Endothelial cell of umbilical vein (primary cell): ENCODE measurements around the gene SLC22A23. TPM values are rescaled to one million over a fixed set of nuclear protein-coding genes. Genes with fewer than 3 reads are reported as not detected.

Source experiments
- BruUV-seq: library from RNA; stranded (reverse); fragments of 400-500 nt; replicated peaks from 2 replicates; lab custom pipeline; 2021; lab: Mats Ljungman, UMichigan
- CTCF ChIA-PET: fragments of 300-600, 350-600 bp; sonication (Branson Sonifier 250); formaldehyde crosslinking; loops from one replicate; lab custom pipeline; 2021; ENCODE audit warnings: antibody characterized with exemption, inconsistent platforms; lab: Charles Lee
- POLR2A ChIA-PET: fragments of 300-600, 350-600 bp; sonication (Branson Sonifier 250); formaldehyde crosslinking; loops from one replicate; lab custom pipeline; 2021; ENCODE audit warnings: antibody characterized with exemption, inconsistent platforms; lab: Charles Lee
- DNase-seq: peaks from one replicate; pipeline ENCODE4 v3.0.0-alpha.2; 2011; ENCODE audit warnings: low read depth, low spot score
- FAIRE-seq: peaks from 2 replicates; lab custom pipeline; 2011; peaks lifted over from hg19 to GRCh38; lab: Jason Lieb, UNC
- H2AFZ ChIP-seq: 2 replicates; pipeline ENCODE4 v1.6.0; 2012; ENCODE audit warnings: low read depth, low read length, control low read depth, inconsistent platforms
- H3K27ac ChIP-seq: 2 replicates; pipeline ENCODE4 v1.5.1; 2011; ENCODE audit warnings: low read depth, mild to moderate bottlenecking, control low read depth, low read length, moderate library complexity; ENCODE audit not compliant: insufficient read depth
- H3K27me3 ChIP-seq, 2 experiments: 2 replicates each; pipeline versions ENCODE4 v1.6.0 to v1.6.1; 2011; ENCODE audit warnings: low read length in 2 of 2, mixed read lengths in 1 of 2; ENCODE audit not compliant: control insufficient read depth in 2 of 2, insufficient read depth in 2 of 2
- H3K36me3 ChIP-seq, 2 experiments: 2 replicates in 1 of 2; 3 replicates in 1 of 2; pipeline ENCODE4 v1.5.1; 2011; ENCODE audit warnings: low read length in 2 of 2, mild to moderate bottlenecking in 1 of 2, moderate library complexity in 1 of 2; ENCODE audit not compliant: control insufficient read depth in 2 of 2, insufficient read depth in 2 of 2; ENCODE audit errors: extremely low read depth in 1 of 2
- H3K4me1 ChIP-seq: 3 replicates; pipeline ENCODE4 v1.5.1; 2011; ENCODE audit warnings: mild to moderate bottlenecking, low read length; ENCODE audit not compliant: control insufficient read depth, insufficient read depth; ENCODE audit errors: extremely low read depth
- H3K4me2 ChIP-seq: 2 replicates; pipeline ENCODE4 v1.6.1; 2011; ENCODE audit warnings: low read length, control low read depth, mixed read lengths; ENCODE audit not compliant: insufficient read depth
- H3K4me3 ChIP-seq, 3 experiments: fragments of 200-600 bp in 1 of 3; sonication (generic), shearing (Covaris generic) in 1 of 3; replicated peaks in 1 of 3; 2 replicates each; pipeline ENCODE4 v1.5.1; 2011 to 2016; ENCODE audit warnings: control low read depth in 3 of 3, low read length in 3 of 3, mild to moderate bottlenecking in 2 of 3, inconsistent platforms in 1 of 3, low read depth in 1 of 3, moderate library complexity in 1 of 3; ENCODE audit not compliant: insufficient read depth in 1 of 3
- H3K79me2 ChIP-seq: 2 replicates; pipeline ENCODE4 v1.6.0; 2012; ENCODE audit warnings: low read length, inconsistent platforms; ENCODE audit not compliant: control insufficient read depth, insufficient read depth
- H3K9ac ChIP-seq: replicated peaks from 2 replicates; pipeline ENCODE3; 2011; ENCODE audit warnings: low read length, control low read depth; ENCODE audit not compliant: insufficient read depth; ENCODE audit errors: extremely low read depth
- H3K9me1 ChIP-seq: replicated peaks from 3 replicates; pipeline ENCODE4 v1.6.0; 2011; ENCODE audit warnings: mild to moderate bottlenecking, low read length; ENCODE audit not compliant: control insufficient read depth, insufficient read depth; ENCODE audit errors: extremely low read depth
- H3K9me3 ChIP-seq: replicated peaks from 2 replicates; pipeline ENCODE4 v1.5.1; 2012; ENCODE audit warnings: low read length, inconsistent platforms; ENCODE audit not compliant: control insufficient read depth, insufficient read depth
- H4K20me1 ChIP-seq: replicated peaks from 2 replicates; pipeline ENCODE3; 2011; ENCODE audit warnings: mild to moderate bottlenecking, low read length; ENCODE audit not compliant: control insufficient read depth, insufficient read depth; ENCODE audit errors: extremely low read depth
- CTCF ChIP-seq, 2 donors: IDR thresholded peaks; 1 replicate in 1 of 2; 2 replicates in 1 of 2; pipeline ENCODE4 v1.5.1; 2011; ENCODE audit warnings: low read length in 2 of 2, mild to moderate bottlenecking in 2 of 2, moderate library complexity in 2 of 2, control low read depth in 1 of 2, inconsistent platforms in 1 of 2, low read depth in 1 of 2; ENCODE audit not compliant: insufficient read depth in 1 of 2; ENCODE audit errors: extremely low read depth in 1 of 2
- EZH2 ChIP-seq: IDR thresholded peaks from 2 replicates; pipeline ENCODE4 v1.6.1; 2012; ENCODE audit warnings: borderline replicate concordance, low read depth, mild to moderate bottlenecking, moderate library complexity, low read length, inconsistent platforms; ENCODE audit not compliant: severe bottlenecking
- FOS ChIP-seq: IDR thresholded peaks from 2 replicates; pipeline ENCODE4 v1.6.1; 2011; ENCODE audit warnings: mild to moderate bottlenecking, low read length, moderate library complexity, borderline replicate concordance; ENCODE audit not compliant: insufficient read depth
- JUN ChIP-seq: IDR thresholded peaks from 2 replicates; pipeline ENCODE4 v1.6.1; 2011; ENCODE audit warnings: borderline replicate concordance, low read depth; ENCODE audit not compliant: insufficient read length, insufficient read depth
- MAX ChIP-seq: IDR thresholded peaks from 2 replicates; pipeline ENCODE4 v1.6.1; 2011; ENCODE audit not compliant: insufficient read depth, insufficient read length
- MYC ChIP-seq: IDR thresholded peaks from one replicate; pipeline ENCODE4 v1.6.1; 2011; ENCODE audit warnings: mild to moderate bottlenecking, low read depth, low read length
- POLR2A ChIP-seq: IDR thresholded peaks from 2 replicates; pipeline ENCODE4 v1.6.1; 2012; ENCODE audit warnings: low read depth, mild to moderate bottlenecking, control low read depth, low read length
- POLR2AphosphoS5 ChIP-seq: IDR thresholded peaks from 2 replicates; pipeline ENCODE4 v1.6.1; 2012; ENCODE audit warnings: low read depth, mild to moderate bottlenecking, control low read depth, low read length, moderate library complexity; ENCODE audit not compliant: insufficient read depth
- dilution Hi-C: fragments of 300-500 bp; cut with MboI; formaldehyde crosslinking; loops from one replicate; pipeline ENCODE4 v1.15.0; 2019; ENCODE audit warnings: low sequenced_read_pairs; ENCODE audit not compliant: extremely low pct_ligation_motif_present
- intact Hi-C: fragments of 100-400 bp; cut with micrococcal nuclease; formaldehyde crosslinking; loops from one replicate; pipeline ENCODE4 v1.10.0; 2022
- polyA plus RNA-seq, 4 experiments: library from polyadenylated mRNA; depleted of rRNA in 3 of 4; stranded (reverse) in 3 of 4; unstranded in 1 of 4; fragments of >200 nt; gene quantifications; 2 replicates each; pipeline versions ENCODE4 v1.2.1 to v1.2.3, GENCODE V29; 2011 to 2012; ENCODE audit warnings: missing spikeins in 1 of 4
- total RNA-seq: library from RNA; stranded (reverse); gene quantifications from 2 replicates; pipeline ENCODE4 v1.2.3, GENCODE V29; 2021

The SLC22A23 gene
- total and polyA plus RNA-seq, 2 donors (not counting 3 experiments of a cell fraction or from before 2014, with no cell fraction given): 4.2 to 14.3 TPM

GRCh38 chr6:3391902-3392458 is 64.9 kb downstream of the SLC22A23 start:
- no peak for TF ChIP-seq FOS
- TF ChIP-seq POLR2AphosphoS5: no peak
- TF ChIP-seq JUN: no peak
- no peak for TF ChIP-seq MYC
- no peak for TF ChIP-seq CTCF (IDR thresholded peaks at IDR 0.05; ENCODE audit: extremely low read depth in 1 of 2, insufficient read depth in 1 of 2, low read depth in 1 of 2, low read length in 2 of 2)
- no peak for TF ChIP-seq MAX
- no peak for TF ChIP-seq POLR2A
- TF ChIP-seq EZH2: no peak
- Histone ChIP-seq H3K9me3 (no peaks in the 10 kb centered on the region), H3K27me3 (no peaks in the 10 kb centered on the region), H3K4me1 (no peaks in the 10 kb centered on the region), H3K36me3 (no peaks in the 10 kb centered on the region), H4K20me1 (no peaks in the 10 kb centered on the region), H3K27ac (no peak overlapping the region), H2AFZ (no peak overlapping the region), H3K9ac (no peak overlapping the region), H3K4me2 (no peak overlapping the region), H3K79me2 (no peaks in the 10 kb centered on the region), H3K9me1 (no peaks in the 10 kb centered on the region), H3K4me3 (no peak overlapping the region)
- no TSS peak for BruUV-seq
- intact Hi-C loops (no loop called here), dilution Hi-C loops (no loop called here)
- CTCF ChIA-PET: no interaction called here
- no peak for DNase-seq
- POLR2A ChIA-PET: no interaction called here
- no peak for FAIRE-seq
